Muscle of leg (tissue), 11 donors: ENCODE measurements around the gene DUSP2. TPM values are rescaled to one million over a fixed set of nuclear protein-coding genes. Genes with fewer than 3 reads are reported as not detected.

ENCODE experiments used
- DNase-seq: peaks from one replicate; pipeline ENCODE4 v3.0.0; 2013
- H3K27ac ChIP-seq: one replicate; pipeline ENCODE4 v1.5.1; 2013; ENCODE audit warnings: mild to moderate bottlenecking, low read length, control low read depth
- H3K27me3 ChIP-seq: one replicate; pipeline ENCODE4 v1.6.1; 2013; ENCODE audit warnings: low read length; ENCODE audit not compliant: control insufficient read depth, insufficient read depth
- H3K36me3 ChIP-seq: one replicate; pipeline ENCODE4 v1.6.1; 2013; ENCODE audit warnings: low read length; ENCODE audit not compliant: control insufficient read depth, insufficient read depth
- H3K4me1 ChIP-seq: one replicate; pipeline ENCODE4 v1.6.1; 2013; ENCODE audit warnings: low read length; ENCODE audit not compliant: control insufficient read depth, insufficient read depth
- H3K4me3 ChIP-seq: one replicate; pipeline ENCODE4 v1.5.1; 2013; ENCODE audit warnings: low read length, control low read depth
- H3K9me3 ChIP-seq: replicated peaks from 2 replicates; pipeline ENCODE4 v1.6.1; 2013; ENCODE audit warnings: low read depth, low read length; ENCODE audit not compliant: control insufficient read depth
- WGBS: methylation state at CpG from one replicate; pipeline ENCODE4 v1.1.5; 2013; ENCODE audit warnings: missing lambda C conversion rate; ENCODE audit not compliant: insufficient coverage; 5-methylcytosine and 5-hydroxymethylcytosine counted together
- polyA plus RNA-seq, 8 donors: library from polyadenylated mRNA; unstranded; fragments of 120-200 nt; gene quantifications; one replicate each; pipeline versions ENCODE4 v1.2.1 to v1.2.3, GENCODE V29; 2013; ENCODE audit warnings: inconsistent platforms in 1 of 8, low replicate concordance in 1 of 8; ENCODE audit not compliant: insufficient read length in 8 of 8, insufficient read depth in 1 of 8
- total RNA-seq: library from RNA; stranded (reverse); fragments of 120-200 nt; gene quantifications from one replicate; pipeline ENCODE4 v1.2.4, GENCODE V29; 2013

The DUSP2 gene
- total and polyA plus RNA-seq, 9 donors: 2.2 to 10.2 (median 5.6) TPM

DNA sequence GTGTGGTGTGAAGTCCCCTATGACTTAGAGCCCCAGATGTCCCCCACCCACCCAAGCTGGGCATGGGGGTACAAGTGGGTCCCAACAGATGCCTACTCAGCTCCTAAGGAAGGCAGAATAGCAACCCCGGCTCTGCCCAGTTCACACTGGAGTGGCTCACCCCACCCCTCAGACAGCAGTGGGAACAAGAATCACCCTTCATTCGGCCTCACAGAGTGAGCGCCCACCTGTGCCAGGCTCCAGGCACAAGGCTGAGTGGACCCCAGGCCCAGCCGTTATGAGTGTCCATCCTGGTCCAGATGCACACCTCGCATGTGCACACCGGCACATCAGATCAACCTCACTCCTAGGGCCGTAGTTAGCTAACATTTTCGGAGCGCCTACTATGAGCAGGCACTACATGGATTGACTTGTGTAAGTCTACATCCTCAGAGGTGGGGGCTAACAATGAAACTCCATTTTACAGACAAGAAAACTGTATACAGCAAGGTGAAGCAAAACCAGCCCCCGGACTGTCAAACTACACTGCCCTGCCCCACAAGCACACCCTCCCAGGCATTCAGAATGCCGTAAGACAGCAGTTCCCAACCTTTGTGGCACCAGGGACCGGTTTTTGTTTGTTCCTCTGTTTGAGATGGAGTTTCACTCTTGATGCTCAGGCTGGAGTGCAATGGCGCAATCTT, 4.2 kb downstream of the DUSP2 start:
- WGBS: 88% methylated on average over 9 of the region's 13 CpGs
- DNase-seq: no peak
- no peaks in the 10 kb centered on the region for H3K36me3 ChIP-seq

DNA sequence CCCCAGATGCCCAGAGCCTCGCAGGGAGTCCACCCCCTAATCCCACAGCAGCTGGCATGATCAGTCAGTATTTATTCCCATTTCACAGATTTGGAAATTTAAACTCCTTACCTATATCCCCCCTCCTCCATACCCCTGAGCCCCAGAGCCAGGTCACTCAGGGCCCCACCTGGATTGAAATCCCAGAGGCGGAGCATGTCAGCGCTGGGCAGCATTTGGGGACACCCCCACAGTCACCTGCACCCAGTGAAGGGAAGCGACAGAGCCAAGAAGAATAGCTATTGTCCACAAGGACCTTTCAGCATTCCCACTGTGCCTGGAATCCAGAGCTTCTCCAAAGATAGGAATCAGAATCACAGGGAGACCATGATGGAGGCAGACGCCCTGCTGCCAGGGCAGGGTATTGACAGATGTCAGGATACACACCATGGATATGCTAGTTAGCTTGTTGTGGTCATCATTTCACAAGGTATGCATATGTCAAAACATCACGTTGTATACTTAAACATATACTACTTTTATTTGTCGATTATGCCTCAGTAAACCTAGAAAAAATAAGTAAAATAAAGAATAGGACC, 6.0 kb downstream of the DUSP2 start:
- Histone ChIP-seq H3K27ac (no peak overlapping the region), H3K9me3 (no peaks in the 10 kb centered on the region), H3K4me1 (peaks cover 12% of the 10 kb centered on the region), H3K4me3 (no peak overlapping the region), H3K27me3 (peaks cover 15% of the 10 kb centered on the region), H3K36me3 (no peaks in the 10 kb centered on the region)
- 92% methylated on average over 2 of the region's 7 CpGs for WGBS
- DNase-seq: no peak

More for the DNA sequence above, 4.2 kb downstream of the DUSP2 start:
- Histone ChIP-seq H3K4me3 (no peak overlapping the region), H3K9me3 (no peaks in the 10 kb centered on the region), H3K4me1 (peaks cover 25% of the 10 kb centered on the region), H3K27ac (no peak overlapping the region), H3K27me3 (peaks cover 8% of the 10 kb centered on the region)

DNA sequence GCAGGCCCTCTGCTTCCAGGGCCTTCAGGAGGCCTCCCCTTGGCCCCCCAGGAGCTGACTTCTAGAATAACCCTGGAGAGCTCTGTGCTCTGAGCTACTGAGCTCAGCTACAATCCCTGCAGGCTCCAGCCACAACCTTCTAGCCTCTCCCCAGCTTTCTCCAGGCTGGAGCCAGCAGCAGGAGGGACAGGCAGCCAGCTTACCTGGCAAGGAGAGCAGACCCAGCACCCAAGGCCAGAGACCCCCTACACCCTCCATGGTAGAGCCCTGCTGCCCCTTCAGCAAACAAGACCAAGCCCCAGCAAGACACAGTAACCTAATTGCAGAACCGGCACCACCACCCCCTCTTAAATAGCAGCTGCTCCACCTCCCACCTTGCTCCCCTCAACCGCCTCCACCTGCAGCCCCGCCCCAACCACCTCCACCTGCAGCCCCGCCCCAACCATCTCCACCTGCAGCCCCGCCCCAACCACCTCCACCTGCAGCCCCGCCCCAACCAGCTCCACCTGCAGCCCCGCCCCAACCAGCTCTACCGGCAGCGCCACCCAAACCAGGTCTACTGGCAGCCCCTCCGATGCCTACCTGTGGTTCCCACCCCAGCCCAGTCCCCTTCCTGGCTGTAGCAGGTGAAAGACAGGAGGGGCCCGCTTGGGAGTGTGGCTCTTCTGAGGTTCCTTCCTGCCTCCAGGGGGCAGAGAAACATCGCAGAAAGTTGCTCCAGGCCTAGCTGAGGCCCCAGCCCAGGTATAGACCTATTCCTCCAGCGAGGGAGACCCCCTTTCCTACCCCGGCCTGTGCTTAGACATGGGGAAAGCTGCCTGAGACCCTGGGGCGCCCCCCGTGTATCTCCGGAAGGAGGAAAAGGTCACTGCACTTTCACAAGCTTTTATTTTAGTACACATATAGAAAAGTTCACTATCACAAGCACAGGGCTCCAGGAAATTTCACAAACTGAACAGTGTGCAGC, 6.8 kb downstream of the DUSP2 start, which contains the start of gene ASTL:
Gene ASTL, minus strand, starts transcription at position 324 of the 967 bp plus-strand sequence. Its CDS starts 66 bp downstream, at position 258.
- H3K36me3 ChIP-seq: no peaks in the 10 kb centered on the region
- no peaks in the 10 kb centered on the region for H3K9me3 ChIP-seq
- peaks cover 18% of the 10 kb centered on the region for H3K27me3 ChIP-seq
- no peak within 1 kb of the TSS for H3K4me3 ChIP-seq
- WGBS: 9% methylated on average over 8 of the region's 17 CpGs
- no peak for DNase-seq
- H3K27ac ChIP-seq: no peak within 1 kb of the TSS
- H3K4me1 ChIP-seq: peaks cover 5% of the 10 kb centered on the region

DNA sequence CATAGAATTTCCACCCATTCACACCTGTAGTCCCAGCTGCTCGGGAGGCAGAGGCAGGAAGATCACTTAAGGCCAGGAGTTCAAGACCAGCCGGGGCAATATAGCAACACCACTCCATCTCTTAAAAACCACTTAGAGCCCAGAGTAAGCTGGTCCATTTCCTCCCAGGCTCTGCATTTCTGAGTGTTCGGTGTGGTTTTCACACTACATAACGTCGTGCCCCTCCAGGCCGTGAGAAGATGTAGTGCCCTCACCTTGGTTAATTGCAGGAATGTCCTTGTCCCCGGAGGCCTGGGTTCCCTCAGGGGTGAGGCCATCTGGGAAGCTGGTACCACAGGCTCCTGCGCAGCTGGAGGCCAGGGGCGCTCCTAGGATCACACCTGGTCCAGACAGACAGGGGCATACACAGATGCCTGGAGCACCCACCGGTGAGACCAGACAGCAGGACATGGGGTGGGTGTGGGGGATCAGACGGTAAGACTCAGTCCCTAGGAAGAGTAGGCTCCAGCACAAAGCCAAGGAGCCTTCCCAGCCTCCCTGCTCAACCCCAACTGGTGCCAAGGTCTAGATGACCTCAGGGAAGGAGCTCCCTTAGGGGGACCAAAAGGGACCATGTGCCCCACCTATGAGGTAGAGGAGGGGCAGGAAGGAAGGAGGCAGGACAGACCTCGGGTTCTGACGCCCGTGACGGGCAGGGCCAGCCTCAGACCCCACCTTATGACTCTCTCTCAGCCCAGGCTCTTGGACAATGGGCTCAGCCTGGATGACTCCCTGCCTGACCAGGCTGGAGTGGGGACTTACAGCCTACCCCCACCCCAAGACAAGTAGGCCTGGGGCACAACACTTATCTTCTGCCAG, 7.7 kb downstream of the DUSP2 start:
- Histone ChIP-seq H3K9me3 (no peaks in the 10 kb centered on the region), H3K4me3 (no peak overlapping the region), H3K36me3 (no peaks in the 10 kb centered on the region), H3K4me1 (peaks cover under 1% of the 10 kb centered on the region), H3K27ac (no peak overlapping the region), H3K27me3 (peaks cover 18% of the 10 kb centered on the region)
- DNase-seq: no peak
- WGBS: 67% methylated on average over 9 of the region's 15 CpGs

DNA sequence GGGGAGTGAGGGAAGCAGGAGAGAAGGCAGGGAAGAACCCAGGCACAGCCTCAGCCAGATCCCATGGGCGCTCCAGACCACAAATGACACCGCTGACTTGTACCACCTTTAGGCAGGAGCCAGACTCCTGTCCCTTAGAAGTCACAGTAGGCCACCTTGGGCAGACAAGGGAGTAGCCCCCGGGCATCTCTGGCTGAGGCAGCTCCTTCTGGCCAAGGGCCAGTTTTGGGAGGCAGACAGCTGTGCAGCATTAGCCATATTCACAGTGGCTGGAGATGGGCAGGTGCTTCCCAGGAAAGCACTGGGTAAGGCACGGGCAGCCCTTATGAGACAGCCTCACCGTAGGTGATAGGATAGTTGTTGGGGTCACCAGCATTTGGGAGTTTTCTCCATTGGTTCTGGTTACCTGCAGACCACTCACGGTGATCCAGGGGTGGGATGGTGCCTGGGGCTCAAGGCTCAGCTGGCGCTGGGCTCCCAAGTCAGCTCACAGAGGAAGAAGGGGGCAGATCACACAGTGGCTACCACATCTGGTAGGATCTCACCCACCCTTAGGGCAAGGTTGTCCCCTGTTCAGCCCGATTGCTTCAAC, 9.0 kb downstream of the DUSP2 start:
- Histone ChIP-seq H3K4me1 (no peaks in the 10 kb centered on the region), H3K9me3 (no peaks in the 10 kb centered on the region), H3K4me3 (no peak overlapping the region), H3K27me3 (peaks cover 18% of the 10 kb centered on the region), H3K27ac (no peak overlapping the region), H3K36me3 (no peaks in the 10 kb centered on the region)
- WGBS: 70% methylated on average over 5 of the region's 8 CpGs
- DNase-seq: no peak

DNA sequence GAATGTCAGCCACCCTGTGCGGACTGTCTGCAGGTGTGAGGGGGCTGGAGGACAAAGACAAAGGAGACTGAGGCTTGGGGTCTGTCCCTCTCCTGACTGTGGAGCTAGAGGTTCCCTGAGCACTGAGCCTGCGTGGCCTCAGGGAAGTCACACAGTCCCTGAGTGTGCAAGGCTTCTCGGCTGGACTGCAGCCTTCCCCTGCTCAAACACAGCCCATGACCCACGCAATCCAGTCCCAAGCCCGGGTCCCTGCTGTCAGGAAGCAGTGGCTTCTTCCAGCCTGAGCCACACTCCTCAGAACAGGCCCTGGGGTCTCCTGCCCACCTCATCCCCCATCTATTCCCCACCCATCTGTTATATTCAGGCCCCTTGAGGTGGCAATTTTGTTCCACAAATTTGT, 9.6 kb downstream of the DUSP2 start:
- Histone ChIP-seq H3K4me1 (no peaks in the 10 kb centered on the region), H3K9me3 (no peaks in the 10 kb centered on the region), H3K36me3 (no peaks in the 10 kb centered on the region), H3K27ac (no peak overlapping the region), H3K27me3 (peaks cover 18% of the 10 kb centered on the region), H3K4me3 (no peak overlapping the region)
- DNase-seq: no peak
- WGBS: 64% methylated on average over 5 of the region's 5 CpGs

DNA sequence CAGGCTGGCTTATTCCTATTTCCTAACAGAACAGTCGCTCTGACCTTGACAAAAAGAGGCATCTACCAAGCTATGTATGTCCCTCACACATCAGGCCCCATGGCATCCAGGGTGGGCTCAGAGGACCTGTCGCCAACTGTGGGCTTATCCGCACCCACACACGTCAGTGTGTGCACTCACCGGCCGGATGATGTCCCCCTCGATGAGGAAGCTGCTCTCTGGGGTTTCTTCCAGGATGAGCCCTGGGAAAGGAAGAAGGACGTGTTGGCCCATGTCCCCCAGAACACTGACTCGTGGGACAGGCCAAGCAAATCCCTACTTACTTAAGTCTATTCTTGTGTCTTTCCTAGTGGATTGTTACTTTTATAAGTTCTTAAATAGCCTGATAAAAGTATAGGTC, 10.1 kb downstream of the DUSP2 start:
- peaks cover 20% of the 10 kb centered on the region for H3K27me3 ChIP-seq
- DNase-seq: no peak
- H3K27ac ChIP-seq: no peak overlapping the region
- H3K36me3 ChIP-seq: no peaks in the 10 kb centered on the region
- no peak overlapping the region for H3K4me3 ChIP-seq
- H3K9me3 ChIP-seq: no peaks in the 10 kb centered on the region
- no peaks in the 10 kb centered on the region for H3K4me1 ChIP-seq
- 85% methylated on average over 7 of the region's 9 CpGs for WGBS

DNA sequence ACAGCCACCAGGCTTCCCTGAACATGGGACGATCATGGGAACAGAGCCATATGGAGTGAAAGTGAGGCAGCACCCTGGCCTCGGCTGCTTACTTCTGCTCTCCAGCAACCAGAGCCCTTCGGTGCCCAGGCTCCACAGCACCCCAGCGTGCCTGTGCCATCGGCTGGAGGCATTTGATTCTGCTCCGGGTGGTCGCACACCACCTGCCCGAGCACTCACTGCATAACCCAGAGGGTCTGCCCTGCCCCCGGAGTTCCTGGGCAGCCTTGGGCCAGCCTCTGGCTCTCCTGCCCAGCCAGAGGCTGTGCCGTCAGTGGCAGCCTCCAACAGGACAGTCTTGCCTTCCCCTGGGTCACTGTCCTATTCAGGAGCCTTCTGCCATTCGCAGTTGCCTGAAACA, 10.8 kb downstream of the DUSP2 start:
- Histone ChIP-seq H3K4me3 (no peak overlapping the region), H3K9me3 (no peaks in the 10 kb centered on the region), H3K27me3 (peaks cover 27% of the 10 kb centered on the region), H3K4me1 (no peaks in the 10 kb centered on the region), H3K27ac (no peak overlapping the region), H3K36me3 (no peaks in the 10 kb centered on the region)
- WGBS: 73% methylated on average over 11 of the region's 11 CpGs
- DNase-seq: no peak
